Liver (tissue), 9 donors: ENCODE measurements around the gene SEMA6D. TPM values are rescaled to one million over a fixed set of nuclear protein-coding genes. Genes with fewer than 3 reads are reported as not detected.

Experiments
- DNase-seq: peaks from one replicate; pipeline ENCODE4 v3.0.0-alpha.2; 2017; ENCODE audit warnings: low spot score
- H3K27ac ChIP-seq, 2 donors: one replicate each; pipeline ENCODE4 v1.7.0; 2013; ENCODE audit warnings: inconsistent platforms in 2 of 2, low read length in 2 of 2, control low read depth in 1 of 2, low read depth in 1 of 2, mild to moderate bottlenecking in 1 of 2
- H3K27me3 ChIP-seq, 4 donors: one replicate each; pipeline versions ENCODE4 v1.6.1 to v1.7.0; 2013; ENCODE audit warnings: low read length in 3 of 4, inconsistent platforms in 1 of 4, mild to moderate bottlenecking in 1 of 4, moderate library complexity in 1 of 4; ENCODE audit not compliant: control insufficient read depth in 4 of 4, insufficient read depth in 4 of 4
- H3K36me3 ChIP-seq, 4 donors: one replicate each; pipeline versions ENCODE4 v1.6.1 to v1.7.0; 2013; ENCODE audit warnings: low read length in 3 of 4, mild to moderate bottlenecking in 3 of 4, low read depth in 1 of 4, moderate library complexity in 1 of 4; ENCODE audit not compliant: control insufficient read depth in 4 of 4, insufficient read depth in 3 of 4
- H3K4me1 ChIP-seq, 4 donors: one replicate each; pipeline versions ENCODE4 v1.6.1 to v1.7.0; 2013; ENCODE audit warnings: low read length in 3 of 4, mild to moderate bottlenecking in 3 of 4, moderate library complexity in 1 of 4; ENCODE audit not compliant: control insufficient read depth in 4 of 4, insufficient read depth in 4 of 4
- H3K4me3 ChIP-seq, 3 donors: one replicate each; pipeline versions ENCODE4 v1.6.1 to v1.7.0; 2013; ENCODE audit warnings: low read length in 3 of 3, control low read depth in 1 of 3, low read depth in 1 of 3, mild to moderate bottlenecking in 1 of 3
- H3K9ac ChIP-seq, 2 donors: one replicate each; pipeline ENCODE4 v1.7.0; 2013; ENCODE audit warnings: low read length in 2 of 2, mild to moderate bottlenecking in 2 of 2, moderate library complexity in 2 of 2, control low read depth in 1 of 2, low read depth in 1 of 2
- H3K9me3 ChIP-seq, 4 donors: one replicate each; pipeline versions ENCODE4 v1.6.1 to v1.7.0; 2013; ENCODE audit warnings: low read length in 3 of 4; ENCODE audit not compliant: control insufficient read depth in 4 of 4
- EGR1 ChIP-seq, 2 donors: IDR thresholded peaks; 2 replicates each; pipeline ENCODE4 v1.6.1; 2016 to 2018; ENCODE audit warnings: antibody characterized with exemption in 2 of 2, low read depth in 2 of 2
- FOXA1 ChIP-seq: IDR thresholded peaks from 2 replicates; pipeline ENCODE4 v1.6.1; 2016; ENCODE audit warnings: antibody characterized with exemption
- FOXA2 ChIP-seq: IDR thresholded peaks from 2 replicates; pipeline ENCODE4 v1.6.1; 2016; ENCODE audit warnings: antibody characterized with exemption
- GABPA ChIP-seq, 2 donors: IDR thresholded peaks in 1 of 2; conservative IDR thresholded peaks in 1 of 2; 2 replicates each; pipeline ENCODE4 v1.6.1; 2016; ENCODE audit warnings: antibody characterized with exemption in 2 of 2, mild to moderate bottlenecking in 1 of 2, moderate library complexity in 1 of 2
- HNF4A ChIP-seq, 2 donors: conservative IDR thresholded peaks; 2 replicates each; pipeline ENCODE4 v1.6.1; 2016; ENCODE audit warnings: antibody characterized with exemption in 2 of 2, mild to moderate bottlenecking in 2 of 2
- HNF4G ChIP-seq: IDR thresholded peaks from 2 replicates; pipeline ENCODE4 v1.6.1; 2016; ENCODE audit warnings: antibody characterized with exemption
- JUND ChIP-seq, 2 donors: IDR thresholded peaks; 2 replicates each; pipeline ENCODE4 v1.6.1; 2016; ENCODE audit warnings: antibody characterized with exemption in 2 of 2
- NR2F2 ChIP-seq: IDR thresholded peaks from 2 replicates; pipeline ENCODE4 v1.6.1; 2016; ENCODE audit warnings: antibody characterized with exemption
- RAD21 ChIP-seq, 2 donors: IDR thresholded peaks; 2 replicates each; pipeline ENCODE4 v1.6.1; 2016; ENCODE audit warnings: antibody characterized with exemption in 2 of 2, mild to moderate bottlenecking in 2 of 2
- RXRA ChIP-seq, 2 donors: IDR thresholded peaks; 2 replicates each; pipeline ENCODE4 v1.6.1; 2017 to 2018; ENCODE audit warnings: antibody characterized with exemption in 2 of 2, mild to moderate bottlenecking in 1 of 2
- SP1 ChIP-seq: IDR thresholded peaks from 2 replicates; pipeline ENCODE4 v1.6.1; 2018; ENCODE audit warnings: antibody characterized with exemption, mild to moderate bottlenecking
- TAF1 ChIP-seq: conservative IDR thresholded peaks from 2 replicates; pipeline ENCODE4 v1.6.1; 2016; ENCODE audit warnings: antibody characterized with exemption, mild to moderate bottlenecking
- YY1 ChIP-seq: IDR thresholded peaks from 2 replicates; pipeline ENCODE4 v1.6.1; 2016; ENCODE audit warnings: antibody characterized with exemption, mild to moderate bottlenecking
- WGBS: extraction: QIAGEN DNeasy Blood & Tissue Kit; methylation state at CpG from one replicate; pipeline ENCODE4 v1.1.7; 2013; 5-methylcytosine and 5-hydroxymethylcytosine counted together
- polyA plus RNA-seq, 2 donors: library from polyadenylated mRNA; stranded (reverse) in 1 of 2; unstranded in 1 of 2; fragments of 200-250 nt in 1 of 2; fragments of >200 nt in 1 of 2; fragmentation: Nextera tagmentation in 1 of 2; extraction: Ambion mirVana in 1 of 2; gene quantifications; one replicate each; pipeline versions ENCODE4 v1.2.1 to v1.2.3, GENCODE V29; 2013 to 2015
- total RNA-seq, 2 donors: library from RNA; depleted of rRNA; stranded (reverse); fragments of >200 nt; gene quantifications; one replicate each; pipeline ENCODE4 v1.2.3, GENCODE V29; 2014
- TF ChIP-seq, protein P1 (sequence below): IDR thresholded peaks from 2 replicates; pipeline ENCODE4 v1.6.1; 2016; ENCODE audit warnings: antibody characterized with exemption, mild to moderate bottlenecking
- TF ChIP-seq, protein P2 (sequence below): IDR thresholded peaks from 2 replicates; pipeline ENCODE4 v1.6.1; 2016; ENCODE audit warnings: antibody characterized with exemption
- TF ChIP-seq, protein P3 (sequence below): fragments of 150-350 bp; IDR thresholded peaks from 2 replicates; pipeline ENCODE4 v1.5.1; 2017; ENCODE audit warnings: improper control_type of control experiment, low read depth, low read length; ENCODE audit not compliant: missing input control
- TF ChIP-seq, protein P4 (sequence below): IDR thresholded peaks from 2 replicates; pipeline ENCODE4 v1.6.1; 2016; ENCODE audit warnings: antibody characterized with exemption
- donor health status: healthy.
- donor health status: healthy.
- donor health status: healthy.
- donor health status: healthy.
- donor health status: healthy.

The SEMA6D gene
- total and polyA plus RNA-seq, 4 donors: 1.0 to 4.5 (median 3.1) TPM

DNA sequence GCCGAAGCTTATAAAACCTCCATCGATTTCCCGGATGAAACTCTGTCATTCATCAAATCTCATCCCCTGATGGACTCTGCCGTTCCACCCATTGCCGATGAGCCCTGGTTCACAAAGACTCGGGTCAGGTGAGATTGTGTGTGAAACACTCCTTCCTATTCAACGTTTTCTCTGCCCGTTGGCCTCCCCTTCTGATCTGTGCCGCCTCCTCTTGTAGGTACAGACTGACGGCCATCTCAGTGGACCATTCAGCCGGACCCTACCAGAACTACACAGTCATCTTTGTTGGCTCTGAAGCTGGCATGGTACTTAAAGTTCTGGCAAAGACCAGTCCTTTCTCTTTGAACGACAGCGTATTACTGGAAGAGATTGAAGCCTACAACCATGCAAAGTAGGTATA, 47.4 kb downstream of the SEMA6D start:
- Histone ChIP-seq H3K9me3 (no peaks in the 10 kb centered on the region), H3K36me3 (no peaks in the 10 kb centered on the region), H3K4me3 (no peak overlapping the region), H3K9ac (no peak overlapping the region), H3K4me1 (no peaks in the 10 kb centered on the region), H3K27me3 (no peaks in the 10 kb centered on the region), H3K27ac (no peak overlapping the region)
- DNase-seq: no peak
- WGBS: 89% methylated on average over 13 of the region's 13 CpGs
- TF ChIP-seq JUND (IDR thresholded peaks at IDR 0.05) (no peak), SP1 (no peak), RAD21 (IDR thresholded peaks at IDR 0.05) (no peak)

DNA sequence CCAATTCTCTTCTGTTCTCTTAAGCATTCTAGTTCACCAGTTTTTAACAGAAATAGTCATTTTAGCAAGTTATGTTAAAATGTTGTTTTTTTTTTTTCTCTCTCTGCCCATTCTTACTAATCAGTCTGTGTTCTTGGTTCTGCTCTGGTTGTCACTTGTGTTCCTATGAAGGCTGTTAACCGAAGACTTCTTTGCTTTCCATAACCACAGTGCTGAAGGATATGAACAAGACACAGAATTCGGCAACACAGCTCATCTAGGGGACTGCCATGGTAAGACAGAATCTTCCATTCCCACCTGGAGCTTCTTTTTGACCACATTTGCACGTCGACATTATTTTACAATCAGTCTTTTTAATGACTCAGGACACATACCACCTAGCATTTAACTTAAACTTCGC, 49.1 kb downstream of the SEMA6D start:
- Histone ChIP-seq H3K27ac (no peak overlapping the region), H3K9ac (no peak overlapping the region), H3K27me3 (peaks cover 0 to under 1% (median 0%) of the 10 kb centered on the region in 4 donors), H3K4me3 (no peak overlapping the region), H3K9me3 (no peaks in the 10 kb centered on the region), H3K36me3 (no peaks in the 10 kb centered on the region), H3K4me1 (no peaks in the 10 kb centered on the region)
- TF ChIP-seq, protein P1, sequence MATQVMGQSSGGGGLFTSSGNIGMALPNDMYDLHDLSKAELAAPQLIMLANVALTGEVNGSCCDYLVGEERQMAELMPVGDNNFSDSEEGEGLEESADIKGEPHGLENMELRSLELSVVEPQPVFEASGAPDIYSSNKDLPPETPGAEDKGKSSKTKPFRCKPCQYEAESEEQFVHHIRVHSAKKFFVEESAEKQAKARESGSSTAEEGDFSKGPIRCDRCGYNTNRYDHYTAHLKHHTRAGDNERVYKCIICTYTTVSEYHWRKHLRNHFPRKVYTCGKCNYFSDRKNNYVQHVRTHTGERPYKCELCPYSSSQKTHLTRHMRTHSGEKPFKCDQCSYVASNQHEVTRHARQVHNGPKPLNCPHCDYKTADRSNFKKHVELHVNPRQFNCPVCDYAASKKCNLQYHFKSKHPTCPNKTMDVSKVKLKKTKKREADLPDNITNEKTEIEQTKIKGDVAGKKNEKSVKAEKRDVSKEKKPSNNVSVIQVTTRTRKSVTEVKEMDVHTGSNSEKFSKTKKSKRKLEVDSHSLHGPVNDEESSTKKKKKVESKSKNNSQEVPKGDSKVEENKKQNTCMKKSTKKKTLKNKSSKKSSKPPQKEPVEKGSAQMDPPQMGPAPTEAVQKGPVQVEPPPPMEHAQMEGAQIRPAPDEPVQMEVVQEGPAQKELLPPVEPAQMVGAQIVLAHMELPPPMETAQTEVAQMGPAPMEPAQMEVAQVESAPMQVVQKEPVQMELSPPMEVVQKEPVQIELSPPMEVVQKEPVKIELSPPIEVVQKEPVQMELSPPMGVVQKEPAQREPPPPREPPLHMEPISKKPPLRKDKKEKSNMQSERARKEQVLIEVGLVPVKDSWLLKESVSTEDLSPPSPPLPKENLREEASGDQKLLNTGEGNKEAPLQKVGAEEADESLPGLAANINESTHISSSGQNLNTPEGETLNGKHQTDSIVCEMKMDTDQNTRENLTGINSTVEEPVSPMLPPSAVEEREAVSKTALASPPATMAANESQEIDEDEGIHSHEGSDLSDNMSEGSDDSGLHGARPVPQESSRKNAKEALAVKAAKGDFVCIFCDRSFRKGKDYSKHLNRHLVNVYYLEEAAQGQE: peak; percentile 58
- no peak for TF ChIP-seq FOXA2
- no peak for DNase-seq
- 83% methylated on average over 5 of the region's 5 CpGs for WGBS

DNA sequence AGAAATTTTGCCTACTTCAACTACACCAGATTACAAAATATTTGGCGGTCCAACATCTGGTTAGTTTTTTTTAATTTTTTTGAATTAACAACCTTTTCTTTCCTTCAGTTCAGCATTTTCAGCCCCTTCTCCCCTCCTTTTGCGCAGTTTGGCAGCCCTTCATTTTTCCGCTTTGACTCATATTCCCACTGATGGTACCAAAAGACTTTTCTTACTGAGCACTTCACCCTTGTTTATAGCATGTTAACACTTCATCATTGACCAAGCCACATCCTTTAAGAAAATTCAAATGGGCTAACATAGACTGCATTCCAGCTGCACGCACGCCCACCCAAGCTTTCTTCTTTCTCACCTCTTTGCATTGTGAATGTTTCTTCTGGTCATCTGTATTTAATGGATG, 49.7 kb downstream of the SEMA6D start:
- Histone ChIP-seq H3K9ac (no peak overlapping the region), H3K27me3 (peaks cover 0 to 3% (median 0%) of the 10 kb centered on the region in 4 donors), H3K27ac (no peak overlapping the region), H3K9me3 (no peaks in the 10 kb centered on the region), H3K36me3 (no peaks in the 10 kb centered on the region), H3K4me3 (no peak overlapping the region), H3K4me1 (no peaks in the 10 kb centered on the region)
- 91% methylated on average over 5 of the region's 5 CpGs for WGBS
- DNase-seq: no peak
- TF ChIP-seq TAF1: no peak
- TF ChIP-seq NR2F2: no peak
- no peak for TF ChIP-seq EGR1 (IDR thresholded peaks at IDR 0.05; ENCODE audit: low read depth in 2 of 2)
- TF ChIP-seq, protein P2, sequence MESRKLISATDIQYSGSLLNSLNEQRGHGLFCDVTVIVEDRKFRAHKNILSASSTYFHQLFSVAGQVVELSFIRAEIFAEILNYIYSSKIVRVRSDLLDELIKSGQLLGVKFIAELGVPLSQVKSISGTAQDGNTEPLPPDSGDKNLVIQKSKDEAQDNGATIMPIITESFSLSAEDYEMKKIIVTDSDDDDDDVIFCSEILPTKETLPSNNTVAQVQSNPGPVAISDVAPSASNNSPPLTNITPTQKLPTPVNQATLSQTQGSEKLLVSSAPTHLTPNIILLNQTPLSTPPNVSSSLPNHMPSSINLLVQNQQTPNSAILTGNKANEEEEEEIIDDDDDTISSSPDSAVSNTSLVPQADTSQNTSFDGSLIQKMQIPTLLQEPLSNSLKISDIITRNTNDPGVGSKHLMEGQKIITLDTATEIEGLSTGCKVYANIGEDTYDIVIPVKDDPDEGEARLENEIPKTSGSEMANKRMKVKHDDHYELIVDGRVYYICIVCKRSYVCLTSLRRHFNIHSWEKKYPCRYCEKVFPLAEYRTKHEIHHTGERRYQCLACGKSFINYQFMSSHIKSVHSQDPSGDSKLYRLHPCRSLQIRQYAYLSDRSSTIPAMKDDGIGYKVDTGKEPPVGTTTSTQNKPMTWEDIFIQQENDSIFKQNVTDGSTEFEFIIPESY: no peak
- no peak for TF ChIP-seq FOXA1
- TF ChIP-seq RXRA (IDR thresholded peaks at IDR 0.05): no peak
- TF ChIP-seq SP1: no peak
- TF ChIP-seq FOXA2: no peak
- TF ChIP-seq GABPA (IDR thresholded peaks at IDR 0.05 in 1 of 2, conservative IDR thresholded peaks at IDR 0.05 in 1 of 2): no peak
- TF ChIP-seq, protein P3, sequence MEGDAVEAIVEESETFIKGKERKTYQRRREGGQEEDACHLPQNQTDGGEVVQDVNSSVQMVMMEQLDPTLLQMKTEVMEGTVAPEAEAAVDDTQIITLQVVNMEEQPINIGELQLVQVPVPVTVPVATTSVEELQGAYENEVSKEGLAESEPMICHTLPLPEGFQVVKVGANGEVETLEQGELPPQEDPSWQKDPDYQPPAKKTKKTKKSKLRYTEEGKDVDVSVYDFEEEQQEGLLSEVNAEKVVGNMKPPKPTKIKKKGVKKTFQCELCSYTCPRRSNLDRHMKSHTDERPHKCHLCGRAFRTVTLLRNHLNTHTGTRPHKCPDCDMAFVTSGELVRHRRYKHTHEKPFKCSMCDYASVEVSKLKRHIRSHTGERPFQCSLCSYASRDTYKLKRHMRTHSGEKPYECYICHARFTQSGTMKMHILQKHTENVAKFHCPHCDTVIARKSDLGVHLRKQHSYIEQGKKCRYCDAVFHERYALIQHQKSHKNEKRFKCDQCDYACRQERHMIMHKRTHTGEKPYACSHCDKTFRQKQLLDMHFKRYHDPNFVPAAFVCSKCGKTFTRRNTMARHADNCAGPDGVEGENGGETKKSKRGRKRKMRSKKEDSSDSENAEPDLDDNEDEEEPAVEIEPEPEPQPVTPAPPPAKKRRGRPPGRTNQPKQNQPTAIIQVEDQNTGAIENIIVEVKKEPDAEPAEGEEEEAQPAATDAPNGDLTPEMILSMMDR: no peak
- no peak for TF ChIP-seq YY1
- TF ChIP-seq, protein P1: no peak
- TF ChIP-seq HNF4G: no peak
- TF ChIP-seq JUND (IDR thresholded peaks at IDR 0.05): no peak
- TF ChIP-seq HNF4A (conservative IDR thresholded peaks at IDR 0.05): no peak
- TF ChIP-seq, protein P4, sequence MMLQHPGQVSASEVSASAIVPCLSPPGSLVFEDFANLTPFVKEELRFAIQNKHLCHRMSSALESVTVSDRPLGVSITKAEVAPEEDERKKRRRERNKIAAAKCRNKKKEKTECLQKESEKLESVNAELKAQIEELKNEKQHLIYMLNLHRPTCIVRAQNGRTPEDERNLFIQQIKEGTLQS: no peak
